Measurements from ENCODE around the gene KDM4C. TPM values are rescaled to one million over a fixed set of nuclear protein-coding genes. Genes with fewer than 3 reads are reported as not detected.

KDM4C gene
- total RNA-seq, 4 donors from 2014 or later: 75.0 to 95.9 (median 88.9) TPM

DNA sequence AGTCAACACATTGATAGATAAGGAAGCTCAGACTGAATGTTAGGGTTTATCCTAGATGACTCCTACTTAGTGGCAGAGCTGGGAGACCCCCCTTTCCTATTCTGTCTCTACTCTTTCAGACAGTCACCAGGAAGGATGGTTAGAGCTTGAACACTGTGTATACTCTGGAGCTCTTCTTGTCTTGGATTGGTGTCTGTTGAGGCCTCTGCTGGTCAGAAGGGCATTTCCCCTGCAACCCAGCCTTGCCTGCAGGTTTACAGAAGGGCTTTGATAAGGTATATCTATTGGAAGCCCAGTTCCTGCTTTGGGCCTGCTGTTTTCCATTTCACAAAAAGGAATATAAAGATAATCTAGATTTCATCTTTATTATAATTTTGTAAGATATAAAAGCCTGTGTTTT is 71.8 kb downstream of the KDM4C start:
- no peaks in the 10 kb centered on the region for H3K4me1 ChIP-seq
- peaks cover 0 to 5% (median 2%) of the 10 kb centered on the region in 4 donors for H3K36me3 ChIP-seq
- DNase-seq: no peak
- H3K27ac ChIP-seq: no peak overlapping the region
- H3K4me3 ChIP-seq: no peak overlapping the region
- H3K27me3 ChIP-seq: no peaks in the 10 kb centered on the region
- no peaks in the 10 kb centered on the region for H3K9me3 ChIP-seq
- intact Hi-C loops (cut with DNase I; ENCODE audit: low total_unique reads): no loop called here
- in situ Hi-C loops (cut with MboI; ENCODE audit: low pct_ligation_motif_present in 1 of 4, low pct_unique_long_range_greater_than_20kb in 1 of 4, low sequenced_read_pairs in 3 of 4): no loop called here
- TF ChIP-seq POLR2A (IDR thresholded peaks at IDR 0.05): no peak
- TF ChIP-seq, protein P1, sequence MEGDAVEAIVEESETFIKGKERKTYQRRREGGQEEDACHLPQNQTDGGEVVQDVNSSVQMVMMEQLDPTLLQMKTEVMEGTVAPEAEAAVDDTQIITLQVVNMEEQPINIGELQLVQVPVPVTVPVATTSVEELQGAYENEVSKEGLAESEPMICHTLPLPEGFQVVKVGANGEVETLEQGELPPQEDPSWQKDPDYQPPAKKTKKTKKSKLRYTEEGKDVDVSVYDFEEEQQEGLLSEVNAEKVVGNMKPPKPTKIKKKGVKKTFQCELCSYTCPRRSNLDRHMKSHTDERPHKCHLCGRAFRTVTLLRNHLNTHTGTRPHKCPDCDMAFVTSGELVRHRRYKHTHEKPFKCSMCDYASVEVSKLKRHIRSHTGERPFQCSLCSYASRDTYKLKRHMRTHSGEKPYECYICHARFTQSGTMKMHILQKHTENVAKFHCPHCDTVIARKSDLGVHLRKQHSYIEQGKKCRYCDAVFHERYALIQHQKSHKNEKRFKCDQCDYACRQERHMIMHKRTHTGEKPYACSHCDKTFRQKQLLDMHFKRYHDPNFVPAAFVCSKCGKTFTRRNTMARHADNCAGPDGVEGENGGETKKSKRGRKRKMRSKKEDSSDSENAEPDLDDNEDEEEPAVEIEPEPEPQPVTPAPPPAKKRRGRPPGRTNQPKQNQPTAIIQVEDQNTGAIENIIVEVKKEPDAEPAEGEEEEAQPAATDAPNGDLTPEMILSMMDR (IDR thresholded peaks at IDR 0.05): no peak
- no peak for TF ChIP-seq EP300 (IDR thresholded peaks at IDR 0.05; ENCODE audit: low read depth)
- TF ChIP-seq POLR2AphosphoS5 (IDR thresholded peaks at IDR 0.05): no peak

GRCh38 chr9:6833518-6834192 is 75.9 kb downstream of the KDM4C start:
- H3K4me3 ChIP-seq: no peak overlapping the region
- peaks cover 0 to 12% (median 4%) of the 10 kb centered on the region in 4 donors for H3K36me3 ChIP-seq
- TF ChIP-seq POLR2A (IDR thresholded peaks at IDR 0.05) (no peak), POLR2AphosphoS5 (IDR thresholded peaks at IDR 0.05) (no peak), EP300 (IDR thresholded peaks at IDR 0.05; ENCODE audit: low read depth) (no peak)
- TF ChIP-seq, protein P1 (IDR thresholded peaks at IDR 0.05): no peak
- H3K4me1 ChIP-seq: no peaks in the 10 kb centered on the region
- H3K9me3 ChIP-seq: no peaks in the 10 kb centered on the region
- H3K27me3 ChIP-seq: no peaks in the 10 kb centered on the region
- DNase-seq: no peak
- in situ Hi-C loops (cut with MboI; ENCODE audit: low pct_ligation_motif_present in 1 of 4, low pct_unique_long_range_greater_than_20kb in 1 of 4, low sequenced_read_pairs in 3 of 4) (no loop called here), intact Hi-C loops (cut with DNase I; ENCODE audit: low total_unique reads) (no loop called here)
- 88 to 95% methylated on average over 4 to 12 of the region's 12 CpGs for WGBS, 2 donors (ENCODE audit: low coverage in 1 of 2)
- no peak overlapping the region for H3K27ac ChIP-seq

DNA sequence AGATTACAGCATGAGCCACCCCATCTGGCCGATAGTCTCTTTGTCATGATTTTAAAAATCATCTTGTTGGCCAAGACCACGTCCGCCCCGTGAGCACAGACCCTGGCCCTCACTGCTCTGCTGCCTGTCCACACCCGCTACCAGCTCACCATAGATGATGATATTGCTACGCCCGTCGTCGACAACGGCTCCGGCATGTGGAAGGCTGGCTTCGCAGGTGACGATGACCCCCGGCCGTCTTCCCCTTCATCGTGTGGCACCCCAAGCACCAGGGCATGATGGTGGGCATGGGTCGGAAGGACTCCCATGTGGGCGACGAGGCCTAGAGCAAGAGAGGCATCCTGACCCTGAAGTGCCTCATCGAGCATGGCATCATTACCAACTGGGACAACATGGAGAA is 76.5 kb downstream of the KDM4C start:
- Histone ChIP-seq H3K4me3 (no peak overlapping the region), H3K9me3 (no peaks in the 10 kb centered on the region), H3K27ac (no peak overlapping the region), H3K4me1 (no peaks in the 10 kb centered on the region), H3K27me3 (no peaks in the 10 kb centered on the region), H3K36me3 (peaks cover 0 to 12% (median 4%) of the 10 kb centered on the region in 4 donors)
- in situ Hi-C loops (cut with MboI; ENCODE audit: low pct_ligation_motif_present in 1 of 4, low pct_unique_long_range_greater_than_20kb in 1 of 4, low sequenced_read_pairs in 3 of 4): no loop called here
- intact Hi-C loops (cut with DNase I; ENCODE audit: low total_unique reads): no loop called here
- DNase-seq: no peak
- 98% methylated on average over 20 of the region's 20 CpGs; no CpG with 5 or more reads in 1 of the 2 donors for WGBS, 2 donors (ENCODE audit: low coverage in 1 of 2)
- TF ChIP-seq POLR2AphosphoS5 (IDR thresholded peaks at IDR 0.05) (no peak), POLR2A (IDR thresholded peaks at IDR 0.05) (no peak), EP300 (IDR thresholded peaks at IDR 0.05; ENCODE audit: low read depth) (no peak)
- TF ChIP-seq, protein P1 (IDR thresholded peaks at IDR 0.05): no peak

GRCh38 chr9:6838158-6838557 is 80.4 kb downstream of the KDM4C start:
- TF ChIP-seq EP300 (IDR thresholded peaks at IDR 0.05; ENCODE audit: low read depth) (no peak), POLR2A (IDR thresholded peaks at IDR 0.05) (no peak), POLR2AphosphoS5 (IDR thresholded peaks at IDR 0.05) (no peak)
- TF ChIP-seq, protein P1 (IDR thresholded peaks at IDR 0.05): no peak
- Histone ChIP-seq H3K4me3 (no peak overlapping the region), H3K27ac (no peak overlapping the region), H3K4me1 (no peaks in the 10 kb centered on the region), H3K9me3 (no peaks in the 10 kb centered on the region), H3K36me3 (peaks cover 0 to 6% (median 2%) of the 10 kb centered on the region in 4 donors), H3K27me3 (no peaks in the 10 kb centered on the region)
- in situ Hi-C loops (cut with MboI; ENCODE audit: low pct_ligation_motif_present in 1 of 4, low pct_unique_long_range_greater_than_20kb in 1 of 4, low sequenced_read_pairs in 3 of 4): no loop called here
- no peak for DNase-seq
- 77 to 80% methylated on average over 6 of the region's 6 CpGs for WGBS, 2 donors (ENCODE audit: low coverage in 1 of 2)
- intact Hi-C loops (cut with DNase I; ENCODE audit: low total_unique reads): no loop called here
